Stimulated activated CD8-positive, alpha-beta memory T cell treated with anti-CD3 and anti-CD28 coated beads, Interleukin-12 subunit alpha, Interleukin-12 subunit beta, amount 100 ng/mL, for 24 hours (primary cell): ENCODE measurements around the gene GPRC5A.

Experiments
- DNase-seq: peaks from one replicate; pipeline ENCODE4 v3.0.0-alpha.2; 2020; ENCODE audit errors: extremely low read depth

Gene GPRC5A

GRCh38 chr12:12941450-12942350 lies 50.3 kb downstream of the GPRC5A start:
- DNase-seq: no peak

- DNase-seq: no peak
Measured at GRCh38 chr12:12943586-12944260, 52.4 kb downstream of the GPRC5A start.

DNA sequence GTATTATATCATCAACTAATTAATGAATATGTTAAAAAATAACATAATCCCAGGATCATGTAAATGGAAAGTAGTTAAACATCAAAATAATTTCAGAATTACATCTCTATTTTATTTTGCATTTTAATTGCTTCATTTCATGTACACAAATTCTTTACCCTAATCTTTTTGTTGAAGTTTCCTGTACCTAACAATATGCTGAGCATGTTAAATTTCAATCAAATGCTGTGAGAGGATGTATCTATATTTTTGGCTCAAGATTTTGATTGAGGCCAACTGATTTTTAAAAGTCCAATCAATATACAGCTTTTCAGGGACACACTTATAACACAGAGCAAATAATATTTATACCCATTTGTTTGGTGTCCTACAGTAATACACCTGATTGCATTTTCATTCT lies 54.2 kb downstream of the GPRC5A start:
- DNase-seq: no peak

- no peak for DNase-seq
Measured at GRCh38 chr12:12946686-12947355, 55.5 kb downstream of the GPRC5A start.

GRCh38 chr12:12947902-12948301 lies 56.5 kb downstream of the GPRC5A start:
- DNase-seq: no peak

- DNase-seq: no peak
Measured at GRCh38 chr12:12951504-12951903, 60.1 kb downstream of the GPRC5A start.

DNA sequence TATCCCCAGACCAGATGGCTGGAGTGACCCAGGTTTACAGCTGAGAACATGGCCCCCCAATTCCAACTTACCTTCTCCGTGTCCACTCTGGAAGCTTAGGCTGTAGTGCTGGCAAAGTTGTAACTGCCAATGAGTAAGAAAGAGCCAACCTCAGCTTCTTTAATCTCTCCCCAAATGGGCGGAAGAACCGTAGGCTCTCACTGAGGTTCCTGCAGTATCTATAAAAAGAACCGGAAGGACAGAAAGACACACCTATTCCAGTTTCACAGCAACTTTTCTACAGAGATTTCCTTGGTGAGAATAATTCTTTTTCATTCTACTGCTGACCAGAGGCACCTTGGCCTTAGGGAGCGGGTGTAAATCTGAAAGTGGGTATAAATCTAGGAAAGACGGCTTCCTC lies 60.7 kb downstream of the GPRC5A start, which contains the start of gene GPRC5D:
GPRC5D (minus strand) TSS at position 135 of the 400 bp plus-strand sequence. CDS start 1,786 bp downstream, outside the sequence.
- no peak for DNase-seq

GRCh38 chr12:12954356-12954755 lies 63.0 kb downstream of the GPRC5A start:
- no peak for DNase-seq

DNA sequence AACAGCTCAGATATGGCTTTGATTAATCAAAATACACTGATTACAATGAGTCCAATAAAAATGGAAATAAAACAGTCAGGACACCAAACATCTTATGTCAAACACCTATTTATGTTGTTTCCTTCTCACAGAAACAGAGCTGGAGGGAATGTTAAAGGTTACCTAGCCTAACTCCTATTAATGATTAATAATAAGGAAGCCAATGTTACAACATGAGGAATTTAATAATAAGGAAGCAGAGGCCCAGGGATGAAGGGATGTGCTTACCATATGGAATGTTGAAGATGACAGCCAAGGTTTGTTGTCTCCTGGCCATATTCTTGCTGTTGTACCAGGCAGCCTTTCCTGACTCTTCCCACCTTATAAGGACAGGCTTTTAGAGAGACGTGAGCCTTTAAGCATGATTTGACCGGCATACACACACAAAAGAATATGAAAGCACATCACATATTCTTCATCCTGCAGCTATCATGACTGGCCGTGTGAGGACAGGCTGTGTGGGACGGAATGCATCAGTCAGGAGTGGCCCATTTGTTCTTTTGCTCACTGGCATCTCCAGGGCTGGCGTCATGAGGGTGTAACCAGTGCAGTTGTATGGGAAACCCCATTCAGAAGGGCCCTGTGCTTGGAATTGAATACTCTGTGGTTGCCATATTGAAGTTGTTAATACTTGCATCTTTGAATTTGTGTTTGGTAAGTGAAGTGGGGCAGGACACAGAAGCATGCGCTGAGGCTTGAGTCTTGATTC lies 63.7 kb downstream of the GPRC5A start:
- DNase-seq: no peak

DNA sequence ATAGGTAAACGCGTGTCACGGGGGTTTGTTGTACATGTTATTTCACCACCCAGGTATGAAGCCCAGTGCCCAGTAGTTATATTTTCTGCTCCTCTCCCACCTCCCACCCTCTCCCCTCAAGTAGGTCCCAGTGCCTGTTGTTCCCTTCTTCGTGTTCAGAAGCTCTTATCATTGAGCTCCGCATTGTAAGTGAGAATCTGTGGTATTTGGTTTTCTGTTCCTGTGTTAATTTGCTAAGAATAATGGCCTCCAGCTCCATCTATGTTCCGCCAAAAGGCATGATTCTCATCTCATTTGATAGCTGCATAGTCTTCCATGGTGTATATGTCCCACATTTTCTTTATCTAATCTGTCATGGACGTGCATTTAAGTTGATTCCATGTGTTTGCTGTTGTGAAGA lies 67.5 kb downstream of the GPRC5A start:
- DNase-seq: no peak

DNA sequence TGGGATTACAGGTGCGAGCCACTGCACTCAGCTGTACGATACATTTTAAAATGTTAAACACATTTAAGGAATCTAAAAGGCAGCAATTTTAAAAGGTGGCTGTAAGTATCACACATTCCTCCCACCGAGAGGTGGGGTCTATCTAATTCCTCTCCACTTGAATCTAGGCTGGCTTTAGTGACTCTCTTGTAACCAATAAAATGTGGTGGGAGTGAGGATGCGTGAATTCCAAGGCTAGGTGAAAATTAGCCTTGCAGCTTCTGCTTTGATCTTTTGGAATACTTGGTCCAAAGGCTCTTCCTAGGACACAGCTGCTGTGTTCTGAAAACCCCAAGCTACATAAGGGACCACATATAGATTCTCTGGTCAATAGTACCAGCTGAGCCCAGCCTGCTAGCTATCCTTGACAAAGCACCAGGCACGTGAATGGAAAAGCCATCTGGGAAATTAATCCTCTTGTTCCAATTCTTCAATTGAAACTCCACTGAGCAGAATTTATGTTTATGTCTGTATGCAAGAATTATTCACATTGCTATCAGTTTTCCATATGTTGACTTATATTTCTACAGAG lies 69.4 kb downstream of the GPRC5A start:
- no peak for DNase-seq

DNA sequence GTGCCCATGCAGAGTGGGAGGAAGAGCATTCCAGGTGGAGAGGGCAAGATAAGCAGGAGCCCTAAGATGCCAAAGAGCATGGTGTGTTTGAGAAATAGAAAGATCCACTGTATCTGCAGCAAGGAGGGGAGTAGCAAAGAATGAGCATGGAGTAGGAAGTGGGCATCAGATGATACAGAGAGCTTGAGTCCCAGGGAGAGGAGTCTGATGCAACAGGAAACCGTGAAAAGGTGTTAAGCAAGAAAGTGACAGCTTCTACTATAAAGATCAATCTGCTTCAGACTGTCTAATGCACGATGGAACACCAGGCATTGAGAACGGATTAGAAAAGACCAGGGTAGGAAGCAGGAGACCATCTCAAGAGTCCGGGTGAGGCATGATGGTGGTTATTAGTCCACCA lies 72.9 kb downstream of the GPRC5A start:
- no peak for DNase-seq

DNA sequence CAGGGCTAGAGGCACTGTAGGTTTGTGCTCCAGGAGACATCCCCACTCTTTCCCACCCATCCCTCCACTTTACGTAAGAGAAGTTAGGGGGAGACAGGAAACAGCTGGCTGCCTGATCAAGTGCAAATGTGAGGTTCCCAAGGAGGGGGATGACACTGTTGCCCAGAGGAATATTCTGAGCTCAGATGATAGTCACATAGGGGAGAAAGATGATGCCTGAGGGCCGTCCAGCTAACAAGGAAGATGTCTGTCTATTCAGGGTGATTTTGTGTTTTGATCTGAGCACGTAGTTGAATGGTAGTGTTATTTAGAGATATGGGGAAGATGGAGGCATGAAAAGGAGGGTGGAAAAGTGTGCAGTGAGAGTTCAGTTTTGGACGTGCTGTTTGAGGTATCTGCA lies 74.5 kb downstream of the GPRC5A start:
- no peak for DNase-seq
